PC-9 (cell line): ENCODE data around the gene KDM4F.

Experiments used
- EZH2 ChIP-seq: fragments of 200-600 bp; sonication (generic); IDR thresholded peaks from 2 replicates; pipeline ENCODE4 v1.8.0; 2017; ENCODE audit warnings: antibody characterized with exemption, low read depth
- TF ChIP-seq, protein P1 (sequence below): fragments of 200-600 bp; sonication (generic); conservative IDR thresholded peaks from 2 replicates; pipeline ENCODE4 v1.6.1; 2017; ENCODE audit warnings: mixed run types, antibody characterized with exemption, mild to moderate bottlenecking, moderate library complexity

DNA sequence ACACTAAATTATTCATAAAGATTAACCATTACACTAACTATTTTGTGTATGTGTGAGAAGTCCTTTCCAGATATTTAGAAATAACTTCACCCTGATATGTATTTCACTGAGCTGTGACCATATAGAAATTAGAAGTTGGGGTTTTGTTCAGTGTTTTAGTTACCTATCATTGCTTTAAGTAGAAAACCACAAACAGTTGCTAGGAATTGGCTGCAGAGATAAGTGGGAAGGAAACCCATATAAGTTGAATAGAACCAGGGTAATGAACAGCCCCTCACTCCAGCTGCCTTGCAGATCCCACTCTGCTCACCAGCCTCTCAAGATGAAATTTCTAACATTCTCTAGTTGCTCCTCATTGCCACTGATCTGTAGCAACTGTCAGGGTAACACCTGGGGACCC, 27.8 kb downstream of the KDM4F start:
- TF ChIP-seq, protein P1, sequence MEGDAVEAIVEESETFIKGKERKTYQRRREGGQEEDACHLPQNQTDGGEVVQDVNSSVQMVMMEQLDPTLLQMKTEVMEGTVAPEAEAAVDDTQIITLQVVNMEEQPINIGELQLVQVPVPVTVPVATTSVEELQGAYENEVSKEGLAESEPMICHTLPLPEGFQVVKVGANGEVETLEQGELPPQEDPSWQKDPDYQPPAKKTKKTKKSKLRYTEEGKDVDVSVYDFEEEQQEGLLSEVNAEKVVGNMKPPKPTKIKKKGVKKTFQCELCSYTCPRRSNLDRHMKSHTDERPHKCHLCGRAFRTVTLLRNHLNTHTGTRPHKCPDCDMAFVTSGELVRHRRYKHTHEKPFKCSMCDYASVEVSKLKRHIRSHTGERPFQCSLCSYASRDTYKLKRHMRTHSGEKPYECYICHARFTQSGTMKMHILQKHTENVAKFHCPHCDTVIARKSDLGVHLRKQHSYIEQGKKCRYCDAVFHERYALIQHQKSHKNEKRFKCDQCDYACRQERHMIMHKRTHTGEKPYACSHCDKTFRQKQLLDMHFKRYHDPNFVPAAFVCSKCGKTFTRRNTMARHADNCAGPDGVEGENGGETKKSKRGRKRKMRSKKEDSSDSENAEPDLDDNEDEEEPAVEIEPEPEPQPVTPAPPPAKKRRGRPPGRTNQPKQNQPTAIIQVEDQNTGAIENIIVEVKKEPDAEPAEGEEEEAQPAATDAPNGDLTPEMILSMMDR = no peak
- TF ChIP-seq EZH2 = no peak
